Activated T-helper 17 cell treated with anti-CD3 and anti-CD28 coated beads, Interleukin-2, amount 50 U/mL, for 72 hours (primary cell): ENCODE data around the gene TMEM238L. TPM values are rescaled to one million over a fixed set of nuclear protein-coding genes. Genes with fewer than 3 reads are reported as not detected.

Experiments used
- ATAC-seq: fragments of 150-1000 bp; cut with Tn5 transposase; replicated peaks from 2 replicates; pipeline ENCODE4 v1.10.0; 2021; ENCODE audit warnings: mild to moderate bottlenecking, moderate library complexity
- H3K27ac Mint-ChIP-seq: one replicate; pipeline ENCODE4 v1.8.0; 2022; ENCODE audit warnings: mixed read lengths
- H3K27me3 Mint-ChIP-seq: one replicate; pipeline ENCODE4 v1.8.0; 2022; ENCODE audit warnings: mixed read lengths
- H3K36me3 Mint-ChIP-seq: one replicate; pipeline ENCODE4 v1.8.0; 2022; ENCODE audit warnings: low read depth, mild to moderate bottlenecking, mixed read lengths
- H3K4me1 Mint-ChIP-seq: one replicate; pipeline ENCODE4 v1.8.0; 2022; ENCODE audit warnings: mixed read lengths
- H3K4me3 Mint-ChIP-seq: one replicate; pipeline ENCODE4 v1.8.0; 2022; ENCODE audit warnings: mild to moderate bottlenecking, mixed read lengths
- H3K9me3 Mint-ChIP-seq: one replicate; pipeline ENCODE4 v1.8.0; 2022; ENCODE audit warnings: mixed read lengths
- total RNA-seq, 2 donors: library from RNA; stranded (reverse); gene quantifications; one replicate each; pipeline ENCODE4 v1.2.3, GENCODE V29; 2022

The TMEM238L gene
- total RNA-seq, 2 donors from 2014 or later = not detected

GRCh38 chr17:10797476-10798328, 6.2 kb downstream of the TMEM238L start:
- no peak overlapping the region for H3K4me3 Mint-ChIP-seq
- H3K4me1 Mint-ChIP-seq = no peaks in the 10 kb centered on the region
- no peak for ATAC-seq

DNA sequence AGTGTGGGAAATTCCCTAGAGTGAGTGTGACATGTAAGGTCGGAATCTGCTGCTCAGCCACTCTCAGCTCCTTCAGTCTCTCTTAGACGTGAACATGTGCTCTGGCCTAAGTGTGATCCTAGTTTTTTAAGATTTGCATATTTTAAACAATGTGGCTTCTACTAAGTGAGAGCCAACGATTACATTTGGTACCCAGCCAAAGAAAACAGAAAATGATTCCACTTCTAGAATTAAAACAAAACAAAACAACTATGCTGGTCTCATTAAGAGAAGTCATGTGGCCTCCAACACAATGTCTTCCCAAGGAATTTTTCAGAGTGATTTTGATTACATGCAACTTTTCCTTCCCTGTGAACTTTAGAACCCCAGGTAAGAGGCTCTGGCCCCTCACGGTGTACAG, 10.1 kb downstream of the TMEM238L start:
- ATAC-seq = no peak
- H3K36me3 Mint-ChIP-seq = no peaks in the 10 kb centered on the region
- H3K9me3 Mint-ChIP-seq = no peaks in the 10 kb centered on the region
- no peak overlapping the region for H3K4me3 Mint-ChIP-seq
- no peaks in the 10 kb centered on the region for H3K4me1 Mint-ChIP-seq
- peaks cover 6% of the 10 kb centered on the region for H3K27me3 Mint-ChIP-seq
- no peak overlapping the region for H3K27ac Mint-ChIP-seq

More at GRCh38 chr17:10797476-10798328, 6.2 kb downstream of the TMEM238L start:
- Mint-ChIP-seq H3K27ac (no peak overlapping the region), H3K27me3 (no peaks in the 10 kb centered on the region), H3K36me3 (no peaks in the 10 kb centered on the region), H3K9me3 (no peaks in the 10 kb centered on the region)

DNA sequence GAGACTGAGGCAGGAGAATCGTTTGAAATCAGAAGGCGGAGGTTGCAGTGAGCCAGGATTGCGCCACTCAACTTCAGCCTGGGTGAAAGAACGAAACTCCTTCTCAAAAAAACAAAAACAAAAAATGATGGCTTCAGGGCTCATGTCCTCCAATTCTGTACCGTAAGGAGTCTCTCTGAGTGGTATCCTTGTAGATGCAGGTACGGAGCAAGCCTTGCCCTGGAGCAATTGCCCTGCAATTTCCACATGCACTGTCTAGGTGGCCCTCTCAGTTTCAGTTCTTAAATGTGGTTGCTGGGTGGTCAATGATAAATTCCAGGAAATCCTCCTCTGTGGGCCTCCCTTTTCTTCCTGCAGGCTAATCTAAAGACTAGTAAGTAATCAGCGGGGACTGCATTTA, 10.6 kb downstream of the TMEM238L start:
- H3K9me3 Mint-ChIP-seq = no peaks in the 10 kb centered on the region
- peaks cover 6% of the 10 kb centered on the region for H3K27me3 Mint-ChIP-seq

GRCh38 chr17:10792151-10792550, 11.7 kb downstream of the TMEM238L start:
- Mint-ChIP-seq H3K27me3 (peaks cover 6% of the 10 kb centered on the region), H3K4me1 (no peaks in the 10 kb centered on the region), H3K9me3 (no peaks in the 10 kb centered on the region), H3K27ac (no peak overlapping the region), H3K4me3 (no peak overlapping the region), H3K36me3 (no peaks in the 10 kb centered on the region)
- peak; percentile 29 for ATAC-seq

More for the DNA sequence above, 10.6 kb downstream of the TMEM238L start:
- no peaks in the 10 kb centered on the region for H3K36me3 Mint-ChIP-seq
- no peak overlapping the region for H3K4me3 Mint-ChIP-seq
- H3K4me1 Mint-ChIP-seq = no peaks in the 10 kb centered on the region
- no peak overlapping the region for H3K27ac Mint-ChIP-seq
- no peak for ATAC-seq

GRCh38 chr17:10790491-10791401, 13.2 kb downstream of the TMEM238L start:
- ATAC-seq = no peak
- Mint-ChIP-seq H3K4me3 (no peak overlapping the region), H3K4me1 (no peaks in the 10 kb centered on the region), H3K36me3 (no peaks in the 10 kb centered on the region), H3K9me3 (no peaks in the 10 kb centered on the region), H3K27ac (no peak overlapping the region), H3K27me3 (peaks cover 10% of the 10 kb centered on the region)

DNA sequence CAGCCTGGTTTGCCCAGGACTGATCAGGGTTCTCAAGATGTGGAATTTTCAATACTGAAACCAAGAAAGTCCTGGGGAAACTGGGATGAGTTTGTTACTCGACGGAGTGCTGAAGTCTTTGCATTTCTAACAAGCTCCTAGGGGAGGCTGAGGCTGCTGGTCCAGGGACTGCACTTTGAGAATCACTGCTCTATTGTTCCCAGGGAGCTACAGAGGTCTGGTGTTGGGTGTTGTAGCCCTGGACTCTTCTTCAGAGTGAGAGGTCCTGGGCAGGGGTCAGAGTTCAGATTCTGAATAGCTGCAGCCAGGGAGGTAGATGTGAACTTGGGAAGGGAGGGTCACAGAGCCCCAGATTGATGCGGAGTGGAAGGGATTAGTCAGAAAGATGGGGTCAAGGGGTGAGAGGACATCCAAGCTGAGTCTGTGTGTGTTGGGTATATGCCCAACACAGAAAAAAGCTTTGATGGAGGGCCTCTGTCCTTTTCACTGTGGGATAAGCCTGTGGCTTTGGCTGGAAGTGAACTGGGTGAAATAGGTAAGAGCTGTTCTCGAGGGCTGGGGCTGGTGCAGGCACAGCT, 14.1 kb downstream of the TMEM238L start:
- no peak overlapping the region for H3K27ac Mint-ChIP-seq
- no peak overlapping the region for H3K4me3 Mint-ChIP-seq
- peaks cover 10% of the 10 kb centered on the region for H3K27me3 Mint-ChIP-seq
- H3K4me1 Mint-ChIP-seq = no peaks in the 10 kb centered on the region
- ATAC-seq = no peak
- H3K36me3 Mint-ChIP-seq = no peaks in the 10 kb centered on the region
- no peaks in the 10 kb centered on the region for H3K9me3 Mint-ChIP-seq

- Mint-ChIP-seq H3K9me3 (peaks cover 5% of the 10 kb centered on the region), H3K4me3 (no peak overlapping the region), H3K27ac (no peak overlapping the region), H3K36me3 (no peaks in the 10 kb centered on the region), H3K4me1 (no peaks in the 10 kb centered on the region), H3K27me3 (peaks cover 14% of the 10 kb centered on the region)
- no peak for ATAC-seq
Measured at GRCh38 chr17:10787306-10788045, 16.4 kb downstream of the TMEM238L start.

DNA sequence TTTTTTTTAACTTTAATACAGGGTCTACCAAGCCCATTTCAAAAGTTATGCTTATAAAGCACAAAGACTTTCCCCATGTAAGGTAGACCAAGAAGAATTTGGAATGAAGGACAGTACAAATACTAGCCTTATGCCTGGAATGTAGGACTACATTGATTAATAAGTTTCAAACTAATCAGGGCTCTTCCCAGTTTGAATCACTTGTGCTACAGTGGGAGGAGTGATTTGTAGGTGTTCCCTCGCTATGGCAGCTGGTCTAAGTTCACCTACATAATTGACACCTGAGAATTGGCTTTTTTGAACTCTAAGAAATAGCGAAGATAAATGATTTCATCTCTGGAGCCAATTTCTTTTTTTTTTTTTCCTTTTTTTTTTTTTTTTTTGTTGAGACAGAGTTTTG, 18.6 kb downstream of the TMEM238L start:
- H3K36me3 Mint-ChIP-seq = no peaks in the 10 kb centered on the region
- H3K9me3 Mint-ChIP-seq = peaks cover 5% of the 10 kb centered on the region
- peaks cover 14% of the 10 kb centered on the region for H3K27me3 Mint-ChIP-seq
- no peak overlapping the region for H3K27ac Mint-ChIP-seq
- H3K4me3 Mint-ChIP-seq = no peak overlapping the region
- H3K4me1 Mint-ChIP-seq = no peaks in the 10 kb centered on the region
- no peak for ATAC-seq

DNA sequence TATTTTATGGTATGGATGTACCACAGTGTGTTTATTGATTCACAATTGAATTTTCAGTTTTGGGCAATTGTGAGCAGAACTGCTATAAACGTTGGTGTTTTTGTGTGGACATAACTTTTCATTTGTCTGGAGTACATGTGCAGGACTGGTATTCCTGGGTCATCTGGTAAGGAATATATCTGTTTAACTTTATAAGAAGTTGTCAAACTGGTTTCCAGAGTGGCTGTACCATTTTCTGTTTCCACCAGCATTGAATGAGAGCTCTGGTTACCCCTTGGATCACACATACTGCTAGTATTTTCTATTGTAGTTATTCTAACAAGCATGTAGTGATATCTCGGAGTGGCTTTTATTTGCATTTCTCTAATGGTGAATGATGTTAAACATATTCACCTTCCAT, 24.3 kb downstream of the TMEM238L start:
- Mint-ChIP-seq H3K4me3 (no peak overlapping the region), H3K4me1 (no peaks in the 10 kb centered on the region), H3K27me3 (peaks cover 10% of the 10 kb centered on the region), H3K27ac (no peak overlapping the region), H3K36me3 (no peaks in the 10 kb centered on the region), H3K9me3 (peaks cover 11% of the 10 kb centered on the region)
- ATAC-seq = no peak

DNA sequence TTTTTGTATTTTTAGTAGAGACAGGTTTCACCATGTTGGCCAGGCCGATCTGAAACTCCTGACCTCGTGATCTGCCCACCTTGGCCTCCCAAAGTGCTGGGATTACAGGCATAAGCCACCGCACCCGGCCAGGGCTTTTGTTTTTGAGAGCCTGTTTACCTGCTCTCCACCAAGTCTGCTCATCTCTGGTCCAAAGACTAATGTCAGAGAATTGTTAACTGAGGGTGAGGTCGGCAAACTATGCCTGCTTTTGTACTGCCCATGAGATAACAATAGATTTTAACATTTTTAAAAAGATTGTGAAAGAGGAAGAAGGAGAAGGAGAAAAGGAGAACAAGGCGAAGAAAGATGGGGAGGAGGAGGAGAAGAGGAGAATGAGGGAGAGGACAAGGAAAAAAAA, 26.0 kb downstream of the TMEM238L start:
- no peaks in the 10 kb centered on the region for H3K36me3 Mint-ChIP-seq
- peaks cover 6% of the 10 kb centered on the region for H3K9me3 Mint-ChIP-seq
- H3K4me1 Mint-ChIP-seq = no peaks in the 10 kb centered on the region
- no peak for ATAC-seq
- no peak overlapping the region for H3K4me3 Mint-ChIP-seq
- H3K27me3 Mint-ChIP-seq = peaks cover 6% of the 10 kb centered on the region
- no peak overlapping the region for H3K27ac Mint-ChIP-seq

GRCh38 chr17:10777131-10777807, 26.6 kb downstream of the TMEM238L start:
- no peak for ATAC-seq
- H3K27ac Mint-ChIP-seq = no peak overlapping the region
- H3K9me3 Mint-ChIP-seq = peaks cover 8% of the 10 kb centered on the region
- no peaks in the 10 kb centered on the region for H3K4me1 Mint-ChIP-seq
- H3K27me3 Mint-ChIP-seq = peaks cover 6% of the 10 kb centered on the region
- no peaks in the 10 kb centered on the region for H3K36me3 Mint-ChIP-seq
- H3K4me3 Mint-ChIP-seq = no peak overlapping the region

DNA sequence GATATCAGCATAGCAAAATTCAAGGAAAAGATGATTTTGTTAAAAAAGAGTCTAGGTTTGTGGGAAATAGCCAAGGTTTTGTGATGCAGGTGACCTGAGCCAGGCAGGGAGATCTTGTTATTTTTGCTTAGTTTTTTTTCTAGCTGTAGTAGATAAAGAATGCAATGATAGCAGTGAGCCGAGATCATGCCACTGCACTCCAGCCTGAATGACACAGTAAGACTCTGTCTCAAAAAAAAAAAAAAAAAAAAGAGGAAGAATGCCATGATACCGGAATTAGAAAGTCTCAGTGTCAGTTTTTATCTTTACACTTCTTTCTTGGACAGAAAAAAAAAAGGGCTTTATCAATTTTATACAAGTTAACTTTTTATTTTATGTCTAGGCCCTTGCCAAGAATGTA, 27.5 kb downstream of the TMEM238L start:
- Mint-ChIP-seq H3K9me3 (peaks cover 14% of the 10 kb centered on the region), H3K27me3 (peaks cover 6% of the 10 kb centered on the region), H3K27ac (no peak overlapping the region), H3K4me1 (no peaks in the 10 kb centered on the region), H3K36me3 (no peaks in the 10 kb centered on the region), H3K4me3 (no peak overlapping the region)
- no peak for ATAC-seq

GRCh38 chr17:10775740-10776356, 28.1 kb downstream of the TMEM238L start:
- Mint-ChIP-seq H3K9me3 (peaks cover 15% of the 10 kb centered on the region), H3K27me3 (peaks cover 6% of the 10 kb centered on the region), H3K27ac (no peak overlapping the region), H3K36me3 (no peaks in the 10 kb centered on the region), H3K4me3 (no peak overlapping the region), H3K4me1 (no peaks in the 10 kb centered on the region)
- ATAC-seq = no peak
